Right kidney (tissue), 9 donors: Measurements from ENCODE around the gene FOXD4L1.
"Not testable (repeated sequence)": the region's sequence is repeated elsewhere in the genome, so short reads cannot be mapped to it uniquely, and the experiment has no call there.

Experiments used
- DNase-seq: peaks from one replicate; pipeline ENCODE4 v3.0.0-alpha.2; 2016
- long read RNA-seq, 8 donors: transcript quantifications; one replicate each; lab custom pipeline, GENCODE V29; 2026

FOXD4L1 gene
- long read RNA-seq, donor 1: 0 reads
- long read RNA-seq, donor 2: 0 reads
- long read RNA-seq, donor 3: 0 reads
- long read RNA-seq, donor 4: 0 reads
- long read RNA-seq, donor 5: 0 reads
- long read RNA-seq, donor 6, partial matches to known transcripts: 0 of 2 reads
- long read RNA-seq, donor 6, other reads (novel, unspliced or antisense): 0 of 2 reads
- long read RNA-seq, donor 7, partial matches to known transcripts: 0 of 1 reads
- long read RNA-seq, donor 7, other reads (novel, unspliced or antisense): 0 of 1 reads
- long read RNA-seq, donor 8: 0 reads

DNA sequence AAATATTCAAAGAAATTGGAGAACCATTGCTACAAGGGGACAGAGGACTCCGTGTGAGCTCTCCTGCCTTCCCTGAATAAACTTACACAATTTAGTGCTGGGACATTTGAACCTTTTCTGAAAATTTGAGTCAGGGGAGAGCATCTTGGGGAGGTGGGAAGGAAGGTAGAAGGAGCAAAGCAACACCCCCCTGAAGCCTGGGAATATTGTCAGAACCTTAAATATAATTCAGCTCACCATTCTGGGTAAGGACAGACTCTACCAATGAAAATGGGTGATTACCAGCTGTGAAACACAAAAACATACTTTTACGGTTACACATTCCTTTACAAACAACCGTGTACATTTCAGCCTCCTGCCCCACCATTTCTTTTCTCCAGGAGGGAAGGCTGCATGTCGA lies at the start of gene FOXD4L1:
TSS of gene FOXD4L1 (plus strand) at position 301 of the 400 bp plus-strand sequence. CDS start 592 bp downstream, outside the sequence.
- not testable (repeated sequence) for DNase-seq

DNA sequence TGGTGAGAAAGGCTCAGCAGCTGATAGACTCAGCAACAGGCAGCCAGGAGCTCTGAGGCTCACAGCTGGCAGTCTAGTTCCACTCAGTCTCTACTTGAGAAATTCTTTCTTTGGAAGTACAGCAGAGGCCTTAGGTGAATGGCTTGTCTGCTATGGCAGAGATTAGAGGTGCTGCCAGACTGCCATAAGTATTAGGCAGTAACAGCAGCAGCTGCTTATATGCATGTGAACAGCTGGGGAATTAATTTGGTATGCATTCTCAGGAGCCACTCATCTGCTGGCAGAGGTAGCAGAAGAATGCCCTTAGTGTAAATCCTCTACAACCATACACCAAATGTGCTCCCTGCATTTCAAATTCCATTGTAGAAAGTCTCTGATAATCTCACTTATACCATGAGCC lies 32.7 kb upstream of the FOXD4L1 start:
- DNase-seq: not testable (repeated sequence)

DNA sequence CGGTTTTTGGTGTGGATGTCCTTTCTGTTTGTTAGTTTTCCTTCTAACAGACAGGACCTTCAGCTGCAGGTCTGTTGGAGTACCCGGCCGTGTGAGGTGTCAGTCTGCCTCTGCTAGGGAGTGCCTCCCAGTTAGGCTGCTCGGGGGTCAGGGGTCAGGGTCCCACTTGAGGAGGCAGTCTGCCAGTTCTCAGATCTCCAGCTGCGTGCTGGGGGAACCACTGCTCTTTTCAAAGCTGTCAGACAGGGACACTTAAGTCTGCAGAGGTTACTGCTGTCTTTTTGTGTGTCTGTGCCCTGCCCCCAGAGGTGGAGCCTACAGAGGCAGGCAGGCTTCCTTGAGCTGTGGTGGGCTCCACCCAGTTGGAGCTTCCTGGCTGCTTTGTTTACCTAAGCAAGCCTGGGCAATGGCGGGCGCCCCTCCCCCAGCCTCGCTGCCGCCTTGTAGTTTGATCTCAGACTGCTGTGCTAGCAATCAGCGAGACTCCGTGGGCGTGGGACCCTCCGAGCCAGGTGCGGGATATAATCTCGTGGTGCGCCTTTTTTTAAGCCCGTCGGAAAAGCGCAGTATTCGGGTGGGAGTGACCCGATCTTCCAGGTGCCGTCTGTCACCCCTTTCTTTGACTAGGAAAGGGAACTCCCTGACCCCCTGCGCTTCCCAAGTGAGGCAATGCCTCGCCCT lies 21.6 kb upstream of the FOXD4L1 start:
- DNase-seq: not testable (repeated sequence)

DNA sequence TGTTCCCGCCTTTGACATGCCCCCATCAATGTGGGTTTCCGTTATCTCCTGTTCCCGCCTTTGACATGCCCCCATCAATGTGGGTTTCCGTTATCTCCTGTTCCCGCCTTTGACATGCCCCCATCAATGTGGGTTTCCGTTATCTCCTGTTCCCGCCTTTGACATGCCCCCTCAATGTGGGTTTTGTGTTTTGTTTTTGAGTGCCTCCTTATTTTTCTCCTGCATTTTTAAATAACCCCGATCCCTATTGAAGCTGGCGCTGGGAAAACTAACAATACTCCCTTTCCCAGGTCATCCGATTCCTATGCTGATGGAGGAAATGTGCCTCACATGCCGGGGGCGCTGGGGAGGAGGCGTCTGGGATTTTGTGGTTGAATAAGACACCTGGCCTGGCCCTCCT lies 1.9 kb upstream of the FOXD4L1 start:
- DNase-seq: not testable (repeated sequence)

DNA sequence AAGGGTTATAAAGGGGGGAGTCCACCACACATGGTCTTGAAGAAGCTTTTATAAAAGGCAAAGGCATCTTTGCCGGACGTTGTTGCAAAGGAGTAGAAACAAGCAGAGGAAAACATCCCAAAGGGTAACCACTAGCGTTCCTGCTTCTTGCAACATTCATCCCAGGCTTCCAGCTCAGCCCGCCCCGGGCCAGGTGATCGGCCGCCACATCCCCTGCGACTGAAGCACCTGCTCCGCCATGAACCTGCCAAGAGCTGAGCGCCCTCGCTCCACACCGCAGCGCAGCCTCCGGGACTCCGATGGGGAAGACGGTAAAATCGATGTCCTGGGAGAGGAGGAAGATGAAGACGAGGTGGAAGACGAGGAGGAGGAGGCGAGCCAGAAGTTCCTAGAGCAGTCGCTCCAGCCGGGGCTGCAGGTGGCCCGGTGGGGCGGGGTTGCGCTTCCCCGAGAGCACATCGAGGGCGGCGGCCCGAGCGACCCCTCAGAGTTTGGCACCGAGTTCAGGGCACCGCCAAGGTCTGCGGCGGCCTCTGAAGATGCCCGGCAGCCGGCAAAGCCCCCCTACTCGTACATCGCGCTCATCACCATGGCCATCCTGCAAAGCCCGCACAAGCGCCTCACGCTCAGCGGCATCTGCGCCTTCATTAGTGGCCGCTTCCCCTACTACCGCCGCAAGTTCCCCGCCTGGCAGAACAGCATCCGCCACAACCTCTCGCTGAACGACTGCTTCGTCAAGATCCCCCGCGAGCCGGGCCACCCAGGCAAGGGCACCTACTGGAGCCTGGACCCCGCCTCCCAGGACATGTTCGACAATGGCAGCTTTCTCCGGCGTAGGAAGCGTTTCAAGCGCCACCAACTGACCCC lies 787 bp downstream of the FOXD4L1 start:
- not testable (repeated sequence) for DNase-seq

DNA sequence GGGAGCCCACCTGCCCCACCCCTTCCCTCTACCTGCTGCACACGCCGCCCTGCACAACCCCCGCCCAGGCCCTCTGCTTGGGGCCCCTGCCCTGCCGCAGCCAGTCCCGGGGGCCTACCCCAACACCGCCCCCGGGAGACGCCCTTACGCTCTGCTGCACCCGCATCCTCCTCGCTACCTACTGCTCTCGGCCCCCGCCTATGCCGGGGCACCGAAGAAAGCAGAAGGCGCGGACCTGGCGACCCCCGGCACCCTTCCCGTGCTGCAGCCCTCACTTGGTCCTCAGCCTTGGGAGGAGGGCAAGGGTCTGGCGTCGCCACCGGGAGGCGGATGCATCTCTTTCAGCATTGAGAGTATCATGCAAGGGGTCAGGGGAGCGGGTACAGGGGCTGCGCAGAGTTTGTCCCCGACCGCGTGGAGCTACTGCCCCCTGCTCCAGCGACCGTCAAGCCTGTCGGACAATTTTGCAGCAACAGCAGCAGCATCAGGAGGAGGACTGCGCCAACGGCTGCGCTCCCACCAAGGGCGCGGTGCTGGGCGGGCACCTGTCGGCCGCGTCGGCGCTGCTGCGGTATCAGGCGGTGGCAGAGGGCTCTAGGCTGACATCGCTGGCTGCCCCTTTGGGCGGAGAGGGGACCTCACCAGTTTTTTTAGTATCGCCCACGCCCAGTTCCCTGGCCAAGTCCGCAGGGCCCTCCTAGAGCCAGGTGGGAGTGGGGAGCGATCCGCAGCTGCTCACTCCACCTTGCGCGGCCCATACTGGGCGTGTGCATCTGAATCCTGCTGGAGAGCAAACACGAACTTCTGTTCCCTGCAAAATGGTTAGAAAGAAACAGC lies 1.6 kb downstream of the FOXD4L1 start:
- not testable (repeated sequence) for DNase-seq

DNA sequence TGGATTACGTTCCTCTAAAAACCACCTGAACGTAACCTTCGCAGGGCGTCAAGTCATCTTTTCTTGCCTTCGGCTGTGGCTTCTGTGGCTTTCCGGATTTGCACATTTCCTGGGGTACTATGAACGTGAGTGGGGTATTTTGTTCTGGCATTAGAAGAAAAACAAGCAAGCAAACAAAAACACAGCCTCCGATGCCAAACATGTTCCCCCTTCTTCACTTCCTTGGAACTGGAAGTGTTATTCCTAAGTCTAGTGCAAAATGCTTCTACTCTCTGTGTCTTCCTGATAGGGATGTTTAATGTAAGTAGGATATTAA lies 2.2 kb downstream of the FOXD4L1 start:
- not testable (repeated sequence) for DNase-seq

DNA sequence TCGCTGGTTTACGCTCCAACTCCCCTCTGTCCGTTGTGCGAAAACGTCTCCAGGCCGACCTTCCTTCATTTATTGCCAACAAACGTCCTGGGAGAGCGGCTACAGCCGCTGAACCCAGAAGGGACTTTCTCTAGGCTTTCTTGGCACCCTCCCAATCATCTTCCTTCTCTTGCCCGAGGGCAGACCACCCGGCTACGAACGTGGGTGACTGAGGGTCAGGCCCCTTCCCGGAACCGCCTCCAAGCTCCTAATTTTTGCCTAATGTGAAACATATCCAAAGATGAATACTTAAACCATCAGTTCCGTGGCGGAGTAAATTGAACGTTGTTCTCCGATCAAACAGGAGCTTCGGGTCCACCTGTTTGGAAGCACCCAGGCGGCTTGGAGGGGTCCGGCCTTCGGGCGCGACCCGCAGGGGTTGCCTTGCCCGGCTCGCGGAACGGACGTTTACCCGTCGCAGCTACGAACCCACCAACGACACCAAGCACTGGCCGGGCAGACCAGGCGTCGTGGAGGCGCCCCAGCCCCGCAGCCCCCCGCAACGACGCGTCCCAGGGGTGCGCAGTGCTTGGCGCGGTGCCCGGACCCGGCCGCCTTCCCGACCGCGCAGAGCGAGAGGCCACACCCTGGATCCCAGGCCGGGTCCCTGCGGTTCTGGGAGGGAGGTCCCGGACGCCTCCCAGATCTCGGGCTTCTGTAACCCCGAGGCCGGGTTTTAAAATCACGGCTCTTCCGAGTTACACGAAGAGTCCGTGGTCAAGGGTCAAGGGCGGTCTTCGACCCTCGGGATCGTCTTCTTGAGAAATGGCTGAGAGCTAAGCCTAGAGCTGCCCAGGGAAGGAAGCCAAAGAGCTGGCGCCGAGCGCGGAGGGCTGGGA lies 4.0 kb downstream of the FOXD4L1 start:
- DNase-seq: peak; percentile 20

DNA sequence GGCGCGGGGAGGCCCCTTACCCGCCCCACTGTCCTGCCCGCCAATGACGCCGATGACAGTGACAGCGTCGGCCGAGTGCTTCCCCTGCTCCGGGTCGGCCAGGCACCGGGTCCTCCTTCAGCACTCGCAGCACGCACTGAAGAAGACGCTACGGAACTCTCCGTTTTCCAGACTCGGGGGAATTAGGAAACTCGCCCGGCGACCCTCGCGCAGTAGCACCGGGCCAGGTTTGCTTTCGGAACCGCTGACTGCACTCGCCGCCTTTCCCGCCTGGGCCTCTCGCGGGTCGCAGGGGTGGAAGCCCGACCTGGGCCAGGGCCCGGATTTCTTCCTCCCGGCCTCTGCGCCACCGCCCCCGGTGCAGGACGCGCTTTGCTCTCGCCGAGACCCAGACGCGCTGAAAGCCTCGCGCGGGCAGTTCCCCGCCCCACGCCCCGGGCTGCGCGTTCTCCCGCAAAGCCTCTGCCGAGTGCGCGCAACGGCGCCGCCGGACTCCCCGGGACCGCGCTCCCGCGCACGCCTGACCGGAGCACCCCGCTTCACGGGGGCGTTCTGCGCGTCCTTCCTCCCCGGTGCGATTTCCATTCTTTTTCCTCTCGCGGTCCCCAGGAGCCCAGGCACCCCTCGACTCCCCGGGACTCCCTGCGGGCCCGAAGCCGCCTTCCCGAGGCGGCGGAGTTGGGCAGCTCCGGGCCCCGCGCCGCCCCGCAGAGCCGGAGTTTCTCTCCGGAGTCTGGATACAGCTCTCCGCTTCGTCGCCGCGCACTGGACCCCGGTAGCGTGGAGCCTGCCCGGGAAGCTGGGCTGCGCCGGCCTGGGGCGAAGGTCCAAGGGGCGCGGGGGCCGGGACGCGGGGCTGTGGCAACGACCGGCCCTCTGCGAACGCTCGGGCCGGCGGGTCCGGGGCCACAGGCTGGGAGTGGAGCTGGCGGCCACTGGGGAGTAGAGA lies 4.9 kb downstream of the FOXD4L1 start:
- peak; percentile 44 for DNase-seq

DNA sequence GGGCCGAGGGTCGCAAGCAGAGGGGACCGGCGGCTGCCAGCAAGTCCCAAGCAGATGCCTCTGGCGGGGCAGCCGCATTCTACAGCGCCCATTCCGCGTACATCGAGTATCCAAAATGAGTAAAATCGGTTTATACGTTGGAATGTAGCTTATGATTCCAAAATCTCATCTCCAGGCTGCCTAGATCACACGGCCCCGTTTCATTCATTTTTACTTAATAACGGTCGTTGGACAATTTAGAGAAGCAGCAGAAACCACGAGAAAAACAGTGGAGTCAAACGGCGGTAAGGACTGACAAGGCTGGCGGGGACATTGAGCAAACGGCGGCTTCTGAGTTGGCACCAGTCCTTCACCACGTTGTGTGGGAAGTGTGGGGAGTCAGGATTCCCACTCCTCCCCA lies 5.6 kb downstream of the FOXD4L1 start:
- DNase-seq: peak; percentile 33

DNA sequence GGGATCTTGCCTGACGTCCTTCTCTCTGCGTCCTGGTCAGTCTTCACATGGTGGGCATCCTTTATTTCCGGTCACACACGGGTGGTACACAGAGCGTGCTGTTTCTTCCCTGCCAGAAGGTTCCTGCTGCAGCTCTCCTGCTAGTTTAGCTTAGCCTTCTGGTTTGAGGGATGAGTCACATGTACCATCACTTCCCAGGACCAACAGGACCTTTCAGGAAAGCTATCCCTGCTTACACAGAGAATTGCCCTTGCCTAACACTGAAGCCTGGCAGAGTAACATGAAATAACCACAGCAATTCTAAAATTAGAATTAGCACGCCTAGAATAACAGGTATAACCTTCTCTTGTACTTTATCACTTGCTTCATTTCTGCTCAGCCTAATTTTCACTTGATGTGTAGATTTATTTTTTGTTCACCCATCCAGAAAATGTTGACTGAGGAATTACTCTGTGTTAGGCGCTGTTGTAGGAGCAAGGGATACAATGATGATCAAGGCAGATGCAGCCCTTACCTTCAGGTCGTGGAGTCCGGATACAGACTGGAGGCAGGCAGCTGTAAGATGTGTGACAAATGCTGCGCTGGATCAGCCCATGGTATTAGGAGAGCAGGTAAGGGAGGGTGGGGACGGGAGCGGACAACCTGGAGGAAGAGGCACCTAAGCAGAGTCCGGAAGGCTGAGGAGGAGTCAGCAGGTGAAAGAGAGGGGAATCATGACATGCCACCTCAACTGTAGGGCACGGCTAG lies 9.1 kb downstream of the FOXD4L1 start:
- not testable (repeated sequence) for DNase-seq

DNA sequence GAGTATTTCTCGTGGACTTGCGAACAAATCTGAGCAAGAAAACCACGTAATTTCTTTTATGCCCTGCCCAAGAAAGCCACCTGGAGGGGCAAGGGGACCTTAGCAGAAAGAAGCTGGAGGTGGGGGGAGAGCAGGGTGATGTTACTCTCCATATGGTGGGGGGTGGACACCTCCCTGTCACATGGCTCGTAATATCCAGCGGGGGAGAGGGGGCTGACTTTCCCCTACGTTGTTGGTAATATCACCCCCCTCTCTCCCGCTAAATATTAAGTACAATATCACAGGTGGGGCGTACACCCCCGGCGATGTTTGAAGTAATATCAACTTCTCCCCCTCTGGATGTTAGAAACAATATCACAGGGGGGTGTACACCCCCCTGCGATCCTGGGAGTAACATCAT lies 9.7 kb downstream of the FOXD4L1 start:
- not testable (repeated sequence) for DNase-seq

DNA sequence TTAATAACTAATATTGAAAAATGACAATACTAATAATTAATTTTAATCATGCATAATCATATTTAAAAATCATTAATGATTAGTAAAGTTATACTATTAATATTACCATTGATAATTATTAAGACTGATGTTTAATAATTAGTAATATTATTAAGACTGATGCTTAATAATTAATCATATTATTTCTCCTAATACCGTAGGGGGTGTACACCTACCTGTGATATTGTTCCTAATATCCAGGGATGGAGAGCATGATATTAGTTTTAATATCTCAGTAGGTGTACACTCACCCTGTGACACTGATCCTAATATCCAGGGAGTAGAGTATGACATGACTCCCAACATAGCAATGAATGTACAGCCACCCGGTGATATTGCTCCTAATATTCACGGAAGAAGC lies 12.4 kb downstream of the FOXD4L1 start:
- DNase-seq: not testable (repeated sequence)

DNA sequence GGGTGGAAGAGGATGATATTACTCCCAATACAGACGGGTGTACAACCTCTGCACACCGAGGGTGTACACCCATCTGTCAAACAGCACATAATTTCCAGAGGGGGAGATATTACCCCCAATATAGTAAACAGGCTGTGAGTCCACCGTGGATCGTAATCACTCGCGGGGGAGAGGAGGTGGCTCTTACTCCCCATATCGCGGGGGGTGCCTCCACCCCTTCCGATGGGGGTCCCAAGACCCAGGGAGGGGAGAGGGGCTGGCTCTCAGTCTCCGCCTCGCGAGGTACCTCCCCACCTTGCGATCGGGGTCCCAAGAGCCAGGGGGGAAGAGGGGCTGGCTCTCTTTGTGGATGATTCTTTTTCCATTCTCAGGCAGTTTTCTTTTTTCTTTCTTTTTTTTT lies 13.4 kb downstream of the FOXD4L1 start:
- not testable (repeated sequence) for DNase-seq

DNA sequence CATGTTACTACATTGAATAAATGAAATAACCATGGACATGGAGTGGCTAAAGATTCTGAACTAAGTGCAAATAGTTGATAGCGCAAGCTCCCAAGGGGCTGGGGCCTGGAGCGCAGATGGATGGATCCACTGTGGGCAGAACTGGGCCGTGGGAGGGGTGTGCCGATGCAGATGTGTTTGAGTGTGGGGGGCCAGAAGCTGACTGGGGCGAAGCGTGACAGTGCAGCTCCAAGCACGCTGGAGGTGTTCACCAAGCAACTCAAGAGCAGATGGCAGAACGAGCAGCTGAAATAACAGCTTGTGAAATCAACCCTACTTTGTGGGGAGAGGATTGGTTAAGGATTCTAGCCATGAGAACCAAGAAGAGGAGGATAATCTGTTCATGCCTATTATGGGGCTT lies 17.0 kb downstream of the FOXD4L1 start:
- DNase-seq: not testable (repeated sequence)

DNA sequence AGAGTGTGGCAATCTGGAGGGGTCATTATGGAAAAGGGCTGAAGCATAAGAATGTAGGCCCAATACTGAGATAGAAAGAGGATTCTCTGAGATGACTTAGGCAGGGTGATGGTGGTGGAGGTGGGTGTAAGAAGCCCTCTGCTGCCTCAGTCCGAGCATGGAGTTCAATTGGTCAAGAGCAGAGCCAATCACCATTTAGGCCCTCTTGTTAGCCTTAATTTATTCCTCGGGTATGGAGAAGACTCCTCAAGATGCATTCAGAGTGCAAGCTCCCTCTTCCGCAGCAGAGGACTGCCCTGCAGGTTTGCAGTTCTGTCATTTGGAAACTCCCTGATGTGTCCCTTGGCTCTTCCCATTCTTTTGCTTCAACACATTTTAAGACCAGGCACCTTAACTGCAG lies 17.5 kb downstream of the FOXD4L1 start:
- DNase-seq: not testable (repeated sequence)

DNA sequence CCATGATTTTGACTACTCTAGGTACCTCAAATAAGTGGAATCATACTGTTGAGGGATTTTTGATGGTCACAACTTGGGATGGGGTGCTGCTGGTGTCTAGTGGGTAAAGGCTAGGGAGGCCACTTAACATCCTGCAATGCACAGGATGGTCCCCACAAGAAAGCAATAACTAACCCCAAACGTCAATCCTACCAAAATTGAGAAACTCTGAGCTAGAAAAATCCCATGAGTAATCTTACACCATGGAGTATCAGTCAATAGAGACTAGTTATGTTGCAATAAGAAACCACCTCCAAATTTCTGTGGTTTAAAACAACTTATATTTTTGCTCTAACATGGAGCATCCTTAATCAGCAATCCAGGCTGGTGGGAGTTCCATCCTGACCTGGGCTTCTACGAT lies 18.6 kb downstream of the FOXD4L1 start:
- DNase-seq: not testable (repeated sequence)

DNA sequence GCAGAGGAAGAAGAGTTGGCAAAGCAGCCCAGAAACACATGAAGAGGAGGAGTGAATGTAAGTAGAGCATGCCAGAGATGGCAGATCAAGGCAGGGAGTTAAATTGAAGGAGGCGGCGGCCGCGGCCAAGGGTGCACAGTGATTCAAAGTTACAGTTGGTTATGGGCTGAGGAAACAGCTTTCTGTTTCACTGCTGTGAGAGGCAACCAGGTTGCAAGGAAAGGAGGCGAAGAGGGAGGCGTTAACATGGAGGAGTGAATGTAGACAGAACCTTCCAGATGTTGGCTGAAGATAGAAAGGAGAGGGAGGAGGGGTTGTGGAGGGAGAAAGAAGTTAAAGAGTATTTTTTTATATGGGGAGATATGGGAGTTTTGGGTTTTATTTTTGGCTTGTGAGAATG lies 22.4 kb downstream of the FOXD4L1 start:
- not testable (repeated sequence) for DNase-seq

DNA sequence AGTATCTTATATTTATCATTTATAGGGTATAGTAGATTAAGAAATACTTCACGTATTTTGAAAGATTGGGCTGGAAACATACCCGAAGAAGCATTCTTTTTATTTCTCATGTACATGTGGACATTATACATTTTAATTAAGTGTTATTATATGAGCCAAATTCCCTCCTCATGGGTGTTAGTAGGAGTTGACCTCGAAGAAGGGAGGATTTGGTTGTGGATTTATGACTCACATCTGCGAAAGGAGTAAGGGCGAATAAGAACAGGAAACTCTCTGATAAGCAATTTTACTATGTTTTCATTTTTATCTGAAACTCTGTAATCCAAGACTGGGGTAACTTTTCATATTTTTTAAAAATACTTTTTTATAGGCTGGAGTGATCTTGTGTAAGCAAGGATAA lies 23.0 kb downstream of the FOXD4L1 start:
- not testable (repeated sequence) for DNase-seq
